Breast epithelium (tissue), 3 donors: ENCODE data around the gene ALOX5AP.

ENCODE experiments used
- POLR2A ChIP-seq: fragments of 450-650 bp; IDR thresholded peaks from one replicate; pipeline ENCODE4 v1.6.1; 2016; ENCODE audit warnings: antibody characterized with exemption, mild to moderate bottlenecking, moderate library complexity
- POLR2AphosphoS5 ChIP-seq, 3 donors: sonication (generic); formaldehyde crosslinking; IDR thresholded peaks; one replicate each; pipeline ENCODE4 v1.6.1; 2017; ENCODE audit warnings: antibody characterized with exemption in 3 of 3
- TF ChIP-seq, protein P1 (sequence below), 3 donors: fragments of 450-650 bp; IDR thresholded peaks; one replicate each; pipeline ENCODE4 v1.5.1; 2016 to 2017; ENCODE audit warnings: antibody characterized with exemption in 3 of 3, mild to moderate bottlenecking in 3 of 3, moderate library complexity in 3 of 3

DNA sequence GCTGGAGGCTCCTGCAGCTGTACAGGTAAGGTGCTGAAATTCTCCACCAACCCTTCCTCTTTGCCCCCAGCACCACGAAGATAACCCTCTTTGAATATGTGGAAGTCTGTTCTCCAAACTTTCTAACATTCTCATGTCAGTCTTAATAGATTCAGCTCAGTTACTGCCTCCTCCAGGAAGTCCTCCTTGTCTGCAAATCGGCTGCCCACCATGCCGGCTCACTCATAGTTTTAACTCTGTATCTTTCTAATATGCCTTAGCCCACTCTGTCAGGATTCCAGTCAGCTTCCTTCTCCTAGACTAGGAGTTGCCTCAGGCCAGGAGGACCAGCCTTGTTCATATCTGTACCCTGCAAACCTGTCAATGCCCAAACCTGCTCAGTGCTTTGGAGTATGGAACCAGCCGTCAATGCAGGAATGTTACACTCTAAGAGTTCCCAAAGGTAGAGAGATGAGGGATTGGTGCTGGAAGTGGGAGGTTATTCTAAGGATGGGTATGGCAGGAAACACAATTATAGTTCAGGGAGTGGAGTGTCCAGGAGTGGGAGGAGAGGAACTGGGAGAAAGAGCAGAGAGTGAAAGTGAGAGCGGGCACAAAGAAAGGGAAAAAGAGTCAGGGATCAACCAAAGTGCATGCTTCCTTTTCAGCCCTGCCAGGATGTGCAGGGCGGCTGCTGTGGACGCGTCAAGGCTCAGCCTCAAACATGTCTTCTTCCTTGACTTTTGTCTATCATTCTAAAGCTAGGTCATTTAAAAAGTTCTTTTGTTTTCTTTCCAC lies 38.0 kb upstream of the ALOX5AP start:
- TF ChIP-seq, protein P1, sequence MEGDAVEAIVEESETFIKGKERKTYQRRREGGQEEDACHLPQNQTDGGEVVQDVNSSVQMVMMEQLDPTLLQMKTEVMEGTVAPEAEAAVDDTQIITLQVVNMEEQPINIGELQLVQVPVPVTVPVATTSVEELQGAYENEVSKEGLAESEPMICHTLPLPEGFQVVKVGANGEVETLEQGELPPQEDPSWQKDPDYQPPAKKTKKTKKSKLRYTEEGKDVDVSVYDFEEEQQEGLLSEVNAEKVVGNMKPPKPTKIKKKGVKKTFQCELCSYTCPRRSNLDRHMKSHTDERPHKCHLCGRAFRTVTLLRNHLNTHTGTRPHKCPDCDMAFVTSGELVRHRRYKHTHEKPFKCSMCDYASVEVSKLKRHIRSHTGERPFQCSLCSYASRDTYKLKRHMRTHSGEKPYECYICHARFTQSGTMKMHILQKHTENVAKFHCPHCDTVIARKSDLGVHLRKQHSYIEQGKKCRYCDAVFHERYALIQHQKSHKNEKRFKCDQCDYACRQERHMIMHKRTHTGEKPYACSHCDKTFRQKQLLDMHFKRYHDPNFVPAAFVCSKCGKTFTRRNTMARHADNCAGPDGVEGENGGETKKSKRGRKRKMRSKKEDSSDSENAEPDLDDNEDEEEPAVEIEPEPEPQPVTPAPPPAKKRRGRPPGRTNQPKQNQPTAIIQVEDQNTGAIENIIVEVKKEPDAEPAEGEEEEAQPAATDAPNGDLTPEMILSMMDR (IDR thresholded peaks at IDR 0.05), result no peak
- TF ChIP-seq POLR2A (no peak), POLR2AphosphoS5 (IDR thresholded peaks at IDR 0.05) (no peak)
